K562 treated with DMSO at 1 percent for 24 hours (cell line): Measurements from ENCODE around the gene DPAGT1. TPM values are rescaled to one million over a fixed set of nuclear protein-coding genes. Genes with fewer than 3 reads are reported as not detected.

Experiments used
- total RNA-seq: library from RNA; unstranded; fragments of 300-600 nt; gene quantifications from 2 replicates; pipeline ENCODE4 v1.2.3, GENCODE V29; 2022; ENCODE audit warnings: low read depth; ENCODE audit not compliant: insufficient read depth

The DPAGT1 gene
- total RNA-seq: 43.3 and 51.9 TPM in 2 replicates

GRCh38 chr11:119101759-119102423 is at the start of gene DPAGT1:
TSS of gene DPAGT1 (minus strand) at chr11:119101853. CDS start at chr11:119101655, 198 bp downstream.

GRCh38 chr11:119149018-119149785 is 47.5 kb upstream of the DPAGT1 start, which contains the start of gene ABCG4:
TSS of gene ABCG4 (plus strand) at chr11:119149052. CDS start at chr11:119149966, 914 bp downstream.

GRCh38 chr11:119121008-119121810 is 19.6 kb upstream of the DPAGT1 start, which contains the start of gene HINFP:
TSS of gene HINFP (plus strand) at chr11:119121580. CDS start at chr11:119126945, 5,365 bp downstream.

DNA sequence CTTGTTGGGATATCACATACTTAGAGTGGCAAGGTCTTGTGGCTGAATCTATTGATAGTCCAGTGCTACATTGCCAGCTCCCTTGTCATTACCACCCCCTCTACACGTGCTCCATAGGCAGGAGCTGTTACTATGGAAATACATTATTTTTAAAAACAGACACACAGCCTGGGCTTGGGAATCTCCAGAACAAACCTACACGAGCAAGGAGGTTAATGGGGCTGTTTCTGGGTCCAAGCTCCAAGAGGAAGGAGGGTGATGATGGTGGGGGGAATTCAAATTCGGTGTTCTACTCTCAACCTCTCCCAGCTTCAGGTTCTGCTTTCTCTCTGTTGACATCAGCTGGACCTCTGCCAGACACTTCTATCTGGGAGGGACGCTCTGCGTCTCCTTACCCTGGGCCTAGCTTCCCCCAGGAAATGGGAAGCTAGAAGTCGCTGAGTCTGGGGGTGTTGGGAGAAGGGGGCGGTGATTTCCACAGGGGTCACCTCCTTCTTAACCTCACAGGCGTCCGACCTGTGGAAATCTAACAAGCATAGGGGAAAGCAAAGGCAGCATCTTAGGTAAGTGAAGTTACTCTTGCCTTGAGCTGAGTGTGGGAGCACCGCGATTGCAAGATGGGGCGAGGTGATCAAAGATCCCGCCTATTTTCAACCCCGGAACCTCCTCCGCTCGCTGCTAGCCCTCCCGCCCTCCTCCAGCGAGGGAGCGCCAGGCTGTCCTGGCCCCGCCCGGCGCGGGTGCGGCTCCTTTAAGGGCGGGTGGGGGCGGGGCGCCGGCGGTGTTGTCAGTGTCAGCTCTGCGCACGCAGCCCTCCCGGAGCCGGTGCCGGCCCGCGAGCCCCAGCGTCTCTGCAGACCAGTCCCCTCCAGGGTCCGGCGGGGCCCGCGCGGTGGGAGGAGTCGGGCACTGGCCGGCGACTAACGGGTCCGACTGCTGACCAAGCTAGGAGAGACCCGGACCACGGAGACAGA is 5.2 kb upstream of the DPAGT1 start, which contains the start of gene C2CD2L:
Gene C2CD2L, plus strand, starts transcription at position 781 of the 974 bp plus-strand sequence. CDS start 398 bp downstream, outside the sequence.

DNA sequence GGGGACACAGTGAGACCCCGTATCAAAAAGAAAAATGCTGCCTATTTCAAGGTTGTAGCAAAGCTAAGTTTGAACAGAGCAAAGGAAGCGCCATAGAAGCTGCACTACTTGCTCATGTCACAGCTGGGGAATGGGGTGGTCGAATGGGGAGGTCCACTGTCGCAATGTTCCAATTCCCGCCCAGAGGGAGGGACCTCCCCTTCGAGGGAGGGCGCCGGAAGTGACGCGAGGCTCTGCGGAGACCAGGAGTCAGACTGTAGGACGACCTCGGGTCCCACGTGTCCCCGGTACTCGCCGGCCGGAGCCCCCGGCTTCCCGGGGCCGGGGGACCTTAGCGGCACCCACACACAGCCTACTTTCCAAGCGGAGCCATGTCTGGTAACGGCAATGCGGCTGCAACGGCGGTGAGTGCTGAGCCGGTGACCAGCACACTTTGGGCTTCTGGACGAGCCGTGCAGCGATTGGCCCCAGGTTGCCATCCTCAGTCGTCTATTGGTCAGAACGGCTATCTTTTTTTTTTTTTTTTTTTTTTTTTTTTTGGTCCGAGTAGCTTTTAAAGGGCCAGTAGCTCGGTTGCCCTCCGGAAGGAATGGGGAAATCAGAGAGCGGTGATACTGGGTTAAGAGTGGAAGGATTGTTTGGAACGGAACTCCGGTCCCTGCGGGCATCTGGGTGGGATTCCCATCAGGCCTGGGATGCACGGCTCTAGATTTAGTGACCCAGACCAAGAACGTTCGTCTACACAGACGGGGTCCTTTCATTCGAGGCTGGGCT is 16.8 kb downstream of the DPAGT1 start, which contains the start of gene HMBS:
Gene HMBS, plus strand, starts transcription at position 219 of the 774 bp plus-strand sequence. Its CDS starts 153 bp downstream, at position 372.

GRCh38 chr11:119067371-119068222 is 34.1 kb downstream of the DPAGT1 start, which contains the start of gene VPS11:
TSS of gene VPS11 (plus strand) at chr11:119067818. CDS start at chr11:119067824, 6 bp downstream.

DNA sequence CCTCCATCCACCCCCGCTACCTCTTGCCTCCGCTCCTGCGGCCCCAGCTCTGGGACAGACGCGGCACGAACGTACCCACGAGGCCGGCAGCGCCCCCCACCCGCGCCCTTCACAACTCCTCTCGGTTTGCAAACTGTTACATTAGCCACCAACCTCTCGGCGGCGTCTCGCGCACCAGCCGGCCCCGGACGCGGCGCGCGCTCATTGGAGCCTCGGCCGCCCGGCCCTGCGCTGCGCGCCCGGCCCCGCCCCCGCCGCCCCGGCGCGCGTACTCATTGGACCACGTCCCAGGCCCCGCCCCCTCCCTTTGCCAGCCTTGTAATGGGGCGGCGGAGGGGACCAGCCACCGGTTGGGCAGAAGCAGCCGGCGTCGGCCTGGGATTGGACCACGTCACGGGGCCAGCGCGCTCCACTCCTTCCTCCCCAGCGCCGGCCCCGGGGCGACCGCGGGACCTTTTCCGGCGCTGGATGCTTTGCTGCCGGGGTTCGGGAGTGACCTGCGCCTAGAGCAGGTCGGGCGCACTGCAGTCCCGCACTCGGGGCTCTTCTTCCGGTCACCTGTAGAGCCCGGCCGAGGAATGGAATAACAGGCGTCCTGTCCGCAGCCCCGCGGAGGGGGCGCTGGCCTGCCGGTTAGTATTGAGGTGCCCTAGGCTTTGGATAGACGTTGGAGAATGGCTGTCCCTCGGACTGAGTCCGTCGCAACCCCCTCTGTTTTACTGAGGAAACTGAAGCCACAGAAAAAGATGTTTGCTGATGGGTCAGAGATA is 44.5 kb downstream of the DPAGT1 start, which contains the start of gene HYOU1:
Gene HYOU1, minus strand, starts transcription at position 206 of the 770 bp plus-strand sequence. CDS start 1,045 bp downstream, outside the sequence.

Other genes with a start within 250 kb of the DPAGT1 start
- gene CXCR5, start 218.0 kb downstream of the DPAGT1 start, total RNA-seq: not detected in 2 replicates
- gene BCL9L, start 175.9 kb downstream of the DPAGT1 start, total RNA-seq: 14.4 and 16.6 TPM in 2 replicates
- gene UPK2, start 145.6 kb downstream of the DPAGT1 start, total RNA-seq: not detected in 2 replicates
- not detected in 2 replicates for gene FOXR1, start 130.1 kb downstream of the DPAGT1 start, total RNA-seq
- gene CENATAC, start 103.7 kb downstream of the DPAGT1 start, total RNA-seq: 9.1 and 9.2 TPM in 2 replicates
- gene RPS25, start 83.5 kb downstream of the DPAGT1 start, total RNA-seq: 1,285 and 1,475 TPM in 2 replicates
- gene TRAPPC4, start 83.1 kb downstream of the DPAGT1 start, total RNA-seq: 150 and 152 TPM in 2 replicates
- 44.9 and 46.7 TPM in 2 replicates for gene SLC37A4, start 71.0 kb downstream of the DPAGT1 start, total RNA-seq
- gene HYOU1, start 44.6 kb downstream of the DPAGT1 start, total RNA-seq: 171 and 174 TPM in 2 replicates
- gene VPS11, start 34.0 kb downstream of the DPAGT1 start, total RNA-seq: 28.9 and 34.3 TPM in 2 replicates
- 60.8 and 72.6 TPM in 2 replicates for gene HMBS, start 17.0 kb downstream of the DPAGT1 start, total RNA-seq
- 41.4 and 44.2 TPM in 2 replicates for gene C2CD2L, start 5.5 kb upstream of the DPAGT1 start, total RNA-seq
- 25.6 and 31.5 TPM in 2 replicates for gene HINFP, start 19.7 kb upstream of the DPAGT1 start, total RNA-seq
- gene ABCG4, start 47.2 kb upstream of the DPAGT1 start, total RNA-seq: not detected in 2 replicates
- gene NLRX1, start 66.9 kb upstream of the DPAGT1 start, total RNA-seq: 4.2 and 5.4 TPM in 2 replicates
- not detected in 2 replicates for gene NHERF4, start 83.6 kb upstream of the DPAGT1 start, total RNA-seq
- gene CBL, start 104.5 kb upstream of the DPAGT1 start, total RNA-seq: 10.6 and 13.0 TPM in 2 replicates
- 33.0 and 34.9 TPM in 2 replicates for gene MCAM, start 215.3 kb upstream of the DPAGT1 start, total RNA-seq
- 69.1 and 69.4 TPM in 2 replicates for gene RNF26, start 232.7 kb upstream of the DPAGT1 start, total RNA-seq
- 0.58 and 1.7 TPM in 2 replicates for gene C1QTNF5, start 239.0 kb upstream of the DPAGT1 start, total RNA-seq
- not detected in 2 replicates for gene MFRP, start 244.9 kb upstream of the DPAGT1 start, total RNA-seq